HepG2 (cell line): ENCODE data around the gene CCDC177. TPM values are rescaled to one million over a fixed set of nuclear protein-coding genes. Genes with fewer than 3 reads are reported as not detected.

Experiments
- ATAC-seq: fragments of 200-7000 bp; cut with Tn5 transposase; 3 replicates; pipeline ENCODE4 v1.9.1; 2020; ENCODE audit warnings: mild to moderate bottlenecking, moderate library complexity
- BruUV-seq: library from RNA; stranded (reverse); fragments of 400-500 nt; replicated peaks from 2 replicates; lab custom pipeline; 2021; lab: Mats Ljungman, UMichigan
- CTCF ChIA-PET: fragments of 300-600 bp; formaldehyde crosslinking; extraction: SDS; loops from one replicate; lab custom pipeline; 2021; ENCODE audit warnings: low total read pairs, inconsistent platforms, low intra/inter-chr PET ratio; lab: Yijun Ruan, JAX
- POLR2A ChIA-PET: fragments of 350-600 bp; sonication (Branson Sonifier 250); formaldehyde crosslinking; loops from one replicate; lab custom pipeline; 2020; ENCODE audit warnings: antibody characterized with exemption, inconsistent platforms; lab: Yijun Ruan, JAX
- DNase-seq: peaks from one replicate; pipeline ENCODE4 v3.0.0-alpha.2; 2015; ENCODE audit warnings: low spot score
- FAIRE-seq: peaks from 3 replicates; lab custom pipeline; 2011; peaks lifted over from hg19 to GRCh38; lab: Jason Lieb, UNC
- H2AFZ ChIP-seq: one replicate; pipeline ENCODE4 v1.6.1; 2011; ENCODE audit warnings: low read length, inconsistent platforms
- H3K27ac ChIP-seq: fragments of 300-600 bp; 3 replicates; pipeline ENCODE4 v1.8.0; 2011; ENCODE audit warnings: mixed run types, mild to moderate bottlenecking, mixed read lengths, low read length, inconsistent platforms; ENCODE audit not compliant: insufficient read depth; ENCODE audit errors: extremely low read length
- H3K27me3 ChIP-seq, 2 experiments: fragments of 200-600 bp in 1 of 2; 2 replicates in 1 of 2; 3 replicates in 1 of 2; pipeline versions ENCODE4 v1.6.0 to v1.8.0; 2011; ENCODE audit warnings: low read length in 2 of 2, mild to moderate bottlenecking in 2 of 2, moderate library complexity in 2 of 2, inconsistent platforms in 1 of 2; ENCODE audit not compliant: insufficient read depth in 2 of 2, control insufficient read depth in 1 of 2
- H3K36me3 ChIP-seq, 2 experiments: fragments of 200-600 bp in 1 of 2; replicated peaks in 1 of 2; 2 replicates in 1 of 2; 3 replicates in 1 of 2; pipeline versions ENCODE4 v1.5.1 to v1.8.0; 2011; ENCODE audit warnings: low read length in 2 of 2, inconsistent platforms in 1 of 2; ENCODE audit not compliant: insufficient read depth in 2 of 2, control insufficient read depth in 1 of 2
- H3K4me1 ChIP-seq: 2 replicates; pipeline ENCODE4 v1.5.1; 2012; ENCODE audit warnings: low read length, inconsistent platforms; ENCODE audit not compliant: insufficient read depth
- H3K4me2 ChIP-seq: 2 replicates; pipeline ENCODE4 v1.6.0; 2011; ENCODE audit warnings: low read depth, low read length, inconsistent platforms
- H3K4me3 ChIP-seq, 3 experiments: fragments of 200-600 bp in 1 of 3; sonication (generic), shearing (Covaris generic) in 1 of 3; replicated peaks in 1 of 3; 2 replicates each; pipeline ENCODE4 v1.5.1; 2011 to 2016; ENCODE audit warnings: low read length in 3 of 3, inconsistent platforms in 2 of 3, low read depth in 2 of 3, mild to moderate bottlenecking in 2 of 3, control low read depth in 1 of 3, mixed read lengths in 1 of 3; ENCODE audit not compliant: insufficient read depth in 1 of 3
- H3K79me2 ChIP-seq: one replicate; pipeline ENCODE4 v1.6.1; 2011; ENCODE audit warnings: low read length, inconsistent platforms; ENCODE audit not compliant: insufficient read depth
- H3K9ac ChIP-seq: 2 replicates; pipeline ENCODE4 v1.6.0; 2011; ENCODE audit warnings: mild to moderate bottlenecking, low read depth, low read length, inconsistent platforms; ENCODE audit not compliant: insufficient read depth
- H3K9me3 ChIP-seq: 2 replicates; pipeline ENCODE4 v1.5.1; 2012; ENCODE audit warnings: mild to moderate bottlenecking, low read length
- H4K20me1 ChIP-seq: 2 replicates; pipeline ENCODE4 v1.6.0; 2011; ENCODE audit warnings: inconsistent platforms, mild to moderate bottlenecking, low read length, moderate library complexity; ENCODE audit not compliant: insufficient read depth
- ARID2 ChIP-seq: sonication (generic); formaldehyde crosslinking; IDR thresholded peaks from 2 replicates; pipeline ENCODE4 v1.8.1; 2022; ENCODE audit warnings: mild to moderate bottlenecking, missing genetic modification reagents, borderline replicate concordance
- CHD4 ChIP-seq: fragments of 200-600 bp; sonication (generic); IDR thresholded peaks from 2 replicates; pipeline ENCODE4 v1.7.0; 2017; ENCODE audit warnings: mild to moderate bottlenecking, low read length, borderline replicate concordance
- SMAD9 ChIP-seq: sonication (generic); formaldehyde crosslinking; IDR thresholded peaks from 2 replicates; pipeline ENCODE4 v1.5.1; 2020; ENCODE audit warnings: mild to moderate bottlenecking, missing genetic modification reagents
- TEAD2 ChIP-seq: sonication (generic); formaldehyde crosslinking; IDR thresholded peaks from 2 replicates; pipeline ENCODE4 v1.9.0; 2021; ENCODE audit warnings: missing genetic modification reagents
- ZNF101 ChIP-seq: sonication (generic); formaldehyde crosslinking; IDR thresholded peaks from 2 replicates; pipeline ENCODE4 v1.4.0; 2020; ENCODE audit warnings: mild to moderate bottlenecking, low read depth, missing genetic modification reagents, borderline replicate concordance
- ZNF382 ChIP-seq: sonication (generic); formaldehyde crosslinking; IDR thresholded peaks from 2 replicates; pipeline ENCODE4 v1.5.0; 2020; ENCODE audit warnings: missing genetic modification reagents, mild to moderate bottlenecking, borderline replicate concordance
- ZNF747 ChIP-seq: sonication (generic); formaldehyde crosslinking; IDR thresholded peaks from 2 replicates; pipeline ENCODE4 v1.8.1; 2023; ENCODE audit warnings: missing genetic modification reagents, mild to moderate bottlenecking, borderline replicate concordance
- WGBS: methylation state at CpG from one replicate; pipeline ENCODE4 v1.1.6; 2017; ENCODE audit warnings: low lambda C conversion rate; 5-methylcytosine and 5-hydroxymethylcytosine counted together
- in situ Hi-C: cut with HindIII; loops from 2 replicates; pipeline ENCODE4 v1.10.0; 2017; ENCODE audit warnings: low pct_unique_long_range_greater_than_20kb; ENCODE audit not compliant: extremely low pct_ligation_motif_present
- intact Hi-C: fragments of 100-400 bp; cut with micrococcal nuclease; formaldehyde crosslinking; loops from one replicate; pipeline ENCODE4 v1.10.0; 2022; ENCODE audit not compliant: unreplicated experiment
- polyA plus RNA-seq, 8 experiments: library from polyadenylated mRNA; depleted of rRNA in 3 of 8; stranded (reverse) in 7 of 8; unstranded in 1 of 8; fragments of >200 nt; fragmentation: Illumina TruSeq in 4 of 8; extraction: Trizol in 4 of 8; gene quantifications; 2 replicates each; pipeline versions ENCODE4 v1.2.1 to v1.2.3, GENCODE V29; 2011 to 2016; ENCODE audit warnings: low read depth in 4 of 8, missing spikeins in 1 of 8, mixed read lengths in 1 of 8; ENCODE audit not compliant: insufficient read depth in 1 of 8
- total RNA-seq, 5 experiments: library from RNA; depleted of rRNA; stranded (reverse); fragments of >200 nt; fragmentation: Illumina TruSeq; extraction: Trizol; gene quantifications; 2 replicates each; pipeline ENCODE4 v1.2.3, GENCODE V29; 2016; ENCODE audit warnings: low read depth in 1 of 5
- TF ChIP-seq, protein P1 (sequence below): sonication (generic); formaldehyde crosslinking; IDR thresholded peaks from 2 replicates; pipeline ENCODE4 v1.4.0; 2020; ENCODE audit warnings: mild to moderate bottlenecking, missing genetic modification reagents

CCDC177 gene
- total and polyA plus RNA-seq, 2 of the 13 experiments (the other 11 are each of a cell fraction or from before 2014, with no cell fraction given): not detected

DNA sequence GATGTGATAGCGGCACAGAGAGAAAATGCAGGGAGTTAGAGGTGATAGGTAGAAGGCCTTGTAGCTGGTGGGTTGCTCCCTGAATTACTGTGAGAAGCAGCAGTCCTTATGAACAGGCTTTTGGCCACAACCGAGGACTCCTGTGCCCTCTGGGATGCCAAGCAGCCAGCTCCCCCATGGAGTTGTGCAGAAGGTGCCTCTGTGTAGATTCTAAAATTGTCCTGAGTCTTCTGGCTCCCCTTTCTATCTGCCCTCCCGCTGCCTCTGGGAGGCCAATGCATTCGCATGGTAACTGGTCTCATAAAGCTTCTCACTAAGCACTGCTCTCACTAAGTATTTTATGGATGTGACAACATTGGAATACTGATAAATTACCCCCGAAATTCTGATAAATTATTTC lies 20.7 kb upstream of the CCDC177 start (continued):
- no peak for TF ChIP-seq SMAD9 (CRISPR knock-in tag)
- TF ChIP-seq, protein P1, sequence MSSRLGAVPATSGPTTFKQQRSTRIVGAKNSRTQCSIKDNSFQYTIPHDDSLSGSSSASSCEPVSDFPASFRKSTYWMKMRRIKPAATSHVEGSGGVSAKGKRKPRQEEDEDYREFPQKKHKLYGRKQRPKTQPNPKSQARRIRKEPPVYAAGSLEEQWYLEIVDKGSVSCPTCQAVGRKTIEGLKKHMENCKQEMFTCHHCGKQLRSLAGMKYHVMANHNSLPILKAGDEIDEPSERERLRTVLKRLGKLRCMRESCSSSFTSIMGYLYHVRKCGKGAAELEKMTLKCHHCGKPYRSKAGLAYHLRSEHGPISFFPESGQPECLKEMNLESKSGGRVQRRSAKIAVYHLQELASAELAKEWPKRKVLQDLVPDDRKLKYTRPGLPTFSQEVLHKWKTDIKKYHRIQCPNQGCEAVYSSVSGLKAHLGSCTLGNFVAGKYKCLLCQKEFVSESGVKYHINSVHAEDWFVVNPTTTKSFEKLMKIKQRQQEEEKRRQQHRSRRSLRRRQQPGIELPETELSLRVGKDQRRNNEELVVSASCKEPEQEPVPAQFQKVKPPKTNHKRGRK: no peak
- no peak for TF ChIP-seq ZNF101 (CRISPR knock-in tag)
- no peak for TF ChIP-seq CHD4

DNA sequence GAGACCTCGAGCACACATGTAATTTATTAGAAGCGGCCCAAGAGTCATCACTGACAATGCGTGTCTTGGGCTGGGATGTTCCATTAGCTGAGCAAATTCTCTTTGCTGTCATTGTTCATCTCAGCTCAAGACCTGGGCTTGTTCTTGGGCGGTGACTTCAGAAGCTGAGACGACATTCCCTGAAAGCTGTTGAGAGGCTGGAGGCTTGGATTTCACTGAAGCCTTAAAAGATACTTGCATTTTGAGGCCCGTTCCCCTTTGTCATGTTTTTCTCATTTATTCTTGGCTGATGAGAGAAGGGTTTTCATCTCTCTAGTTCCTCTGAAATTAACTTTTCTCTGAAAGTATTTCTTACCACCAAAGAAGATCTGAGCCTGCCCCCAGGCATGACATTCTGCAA lies 20.2 kb upstream of the CCDC177 start:
- no peaks in the 10 kb centered on the region for H4K20me1 ChIP-seq
- no peak overlapping the region for H3K4me2 ChIP-seq
- BruUV-seq: no TSS peak
- WGBS: 56% methylated on average over 6 of the region's 6 CpGs
- no peaks in the 10 kb centered on the region for H3K79me2 ChIP-seq
- no peaks in the 10 kb centered on the region; the same call in 1 of the 2 replicates for H3K4me1 ChIP-seq
- FAIRE-seq (no peak), ATAC-seq (no peak), DNase-seq (no peak)
- in situ Hi-C loops (loop anchor here (25.0 kb wide), 2 partner anchors 417 to 717 kb away; no protein-coding TSS in a partner anchor), intact Hi-C loops (no loop called here)
- no peaks in the 10 kb centered on the region for H3K9me3 ChIP-seq
- H3K27me3 ChIP-seq: peaks cover 0 to 1% of the 10 kb centered on the region in 2 experiments; a peak in 1 of 5 replicates
- no peak overlapping the region for H3K27ac ChIP-seq
- H3K9ac ChIP-seq: no peak overlapping the region
- no peaks in the 10 kb centered on the region for H3K36me3 ChIP-seq
- TF ChIP-seq ZNF382 (CRISPR knock-in tag) (no peak), ZNF747 (CRISPR knock-in tag) (no peak), ARID2 (CRISPR knock-in tag) (no peak), TEAD2 (CRISPR knock-in tag) (no peak)
- CTCF ChIA-PET: no interaction called here
- H3K4me3 ChIP-seq: no peak overlapping the region
- no peak overlapping the region for H2AFZ ChIP-seq
- POLR2A ChIA-PET: no interaction called here
